Progenitor cell of endocrine pancreas (in vitro differentiated cells): ENCODE data around the gene LDLRAD1. TPM values are rescaled to one million over a fixed set of nuclear protein-coding genes. Genes with fewer than 3 reads are reported as not detected.

Source experiments
- DNase-seq: peaks from one replicate; pipeline ENCODE4 v3.0.0; 2021; ENCODE audit warnings: low spot score; ENCODE audit not compliant: unreplicated experiment
- H3K27ac Mint-ChIP-seq: 2 replicates; pipeline ENCODE4 v1.8.0; 2021; ENCODE audit warnings: mild to moderate bottlenecking, moderate library complexity, mixed read lengths
- H3K27me3 Mint-ChIP-seq: 2 replicates; pipeline ENCODE4 v1.8.0; 2021; ENCODE audit warnings: mixed read lengths
- H3K36me3 Mint-ChIP-seq: 2 replicates; pipeline ENCODE4 v1.8.0; 2022; ENCODE audit warnings: mixed read lengths; ENCODE audit not compliant: insufficient read depth
- H3K4me1 Mint-ChIP-seq: 2 replicates; pipeline ENCODE4 v1.8.0; 2021; ENCODE audit warnings: low read depth, mixed read lengths
- H3K4me3 Mint-ChIP-seq: 2 replicates; pipeline ENCODE4 v1.8.0; 2021; ENCODE audit warnings: low read depth, mild to moderate bottlenecking, moderate library complexity, mixed read lengths
- H3K9me3 Mint-ChIP-seq: 2 replicates; pipeline ENCODE4 v1.8.0; 2021; ENCODE audit warnings: low read depth, mixed read lengths
- total RNA-seq: library from RNA; stranded (reverse); gene quantifications from 2 replicates; pipeline ENCODE4 v1.2.1, GENCODE V29; 2021
- TF ChIP-seq, protein P1 (sequence below): fragments of 200-600 bp; sonication (generic); IDR thresholded peaks from one replicate; pipeline ENCODE4 v1.5.0; 2021; ENCODE audit warnings: antibody characterized with exemption, mild to moderate bottlenecking; ENCODE audit not compliant: unreplicated experiment

LDLRAD1 gene
- total RNA-seq, 1 donor from 2014 or later = 0.84 TPM

DNA sequence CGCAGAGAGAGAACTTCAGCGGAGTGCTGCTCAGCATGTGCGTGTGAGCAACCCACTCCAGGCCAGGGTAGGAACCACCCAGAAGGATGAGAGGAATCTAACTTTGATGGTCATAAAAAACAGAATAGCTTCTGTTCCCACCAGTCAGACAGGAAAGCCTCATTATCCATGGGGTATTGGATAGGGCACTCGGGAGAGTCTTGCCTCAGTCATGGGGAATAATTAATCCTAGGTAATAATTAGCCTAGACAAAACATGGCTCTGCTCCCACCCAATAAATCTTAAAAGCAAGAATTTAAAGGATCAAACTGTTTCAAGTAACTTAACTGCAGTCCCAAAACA is 35.3 kb downstream of the LDLRAD1 start:
- Mint-ChIP-seq H3K4me1 (peaks cover 20% of the 10 kb centered on the region), H3K27ac (peak overlapping the region; percentile 86), H3K9me3 (no peaks in the 10 kb centered on the region), H3K36me3 (no peaks in the 10 kb centered on the region), H3K4me3 (peak overlapping the region; percentile 58), H3K27me3 (peaks cover 3% of the 10 kb centered on the region)
- DNase-seq = no peak
- TF ChIP-seq, protein P1, sequence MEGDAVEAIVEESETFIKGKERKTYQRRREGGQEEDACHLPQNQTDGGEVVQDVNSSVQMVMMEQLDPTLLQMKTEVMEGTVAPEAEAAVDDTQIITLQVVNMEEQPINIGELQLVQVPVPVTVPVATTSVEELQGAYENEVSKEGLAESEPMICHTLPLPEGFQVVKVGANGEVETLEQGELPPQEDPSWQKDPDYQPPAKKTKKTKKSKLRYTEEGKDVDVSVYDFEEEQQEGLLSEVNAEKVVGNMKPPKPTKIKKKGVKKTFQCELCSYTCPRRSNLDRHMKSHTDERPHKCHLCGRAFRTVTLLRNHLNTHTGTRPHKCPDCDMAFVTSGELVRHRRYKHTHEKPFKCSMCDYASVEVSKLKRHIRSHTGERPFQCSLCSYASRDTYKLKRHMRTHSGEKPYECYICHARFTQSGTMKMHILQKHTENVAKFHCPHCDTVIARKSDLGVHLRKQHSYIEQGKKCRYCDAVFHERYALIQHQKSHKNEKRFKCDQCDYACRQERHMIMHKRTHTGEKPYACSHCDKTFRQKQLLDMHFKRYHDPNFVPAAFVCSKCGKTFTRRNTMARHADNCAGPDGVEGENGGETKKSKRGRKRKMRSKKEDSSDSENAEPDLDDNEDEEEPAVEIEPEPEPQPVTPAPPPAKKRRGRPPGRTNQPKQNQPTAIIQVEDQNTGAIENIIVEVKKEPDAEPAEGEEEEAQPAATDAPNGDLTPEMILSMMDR = no peak

DNA sequence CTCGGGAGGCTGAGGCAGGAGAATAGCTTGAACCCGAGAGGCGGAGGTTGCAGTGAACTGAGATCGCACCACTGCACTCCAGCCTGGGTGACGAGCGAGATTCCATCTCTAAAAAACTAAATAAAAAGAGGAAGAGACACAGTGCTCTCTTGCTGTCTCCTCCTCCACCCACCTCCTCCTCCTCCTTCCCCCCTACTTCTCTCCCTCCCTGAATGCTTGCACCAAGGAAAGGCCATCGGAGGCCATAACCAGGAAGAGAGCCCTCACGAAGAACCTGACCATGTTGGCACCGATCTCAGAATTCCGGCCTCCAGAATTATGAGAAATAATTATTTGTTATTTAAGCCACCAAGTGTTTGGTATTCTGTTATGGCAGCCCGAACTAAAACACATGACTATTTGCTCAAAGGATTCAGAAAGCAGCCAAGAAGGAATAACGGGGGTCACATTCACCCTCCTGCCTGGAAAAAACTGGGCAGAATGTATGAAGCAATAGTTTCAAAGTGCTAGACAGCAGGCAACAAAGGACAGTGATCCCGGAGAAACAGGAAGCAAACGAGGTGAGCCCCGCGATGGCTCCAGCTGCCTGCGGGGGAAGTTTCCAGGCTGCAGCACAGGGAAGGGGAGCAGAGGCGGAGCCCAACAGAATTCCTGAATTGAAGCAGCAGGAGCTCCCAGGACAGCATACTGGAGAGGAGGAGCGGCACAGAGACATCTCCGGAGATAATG is 35.8 kb downstream of the LDLRAD1 start:
- DNase-seq = no peak
- TF ChIP-seq, protein P1 = no peak
- H3K36me3 Mint-ChIP-seq = no peaks in the 10 kb centered on the region
- H3K4me3 Mint-ChIP-seq = peak overlapping the region; percentile 58
- peaks cover 20% of the 10 kb centered on the region for H3K4me1 Mint-ChIP-seq
- no peaks in the 10 kb centered on the region for H3K9me3 Mint-ChIP-seq
- peak overlapping the region; percentile 86 for H3K27ac Mint-ChIP-seq
- peaks cover 3% of the 10 kb centered on the region for H3K27me3 Mint-ChIP-seq

DNA sequence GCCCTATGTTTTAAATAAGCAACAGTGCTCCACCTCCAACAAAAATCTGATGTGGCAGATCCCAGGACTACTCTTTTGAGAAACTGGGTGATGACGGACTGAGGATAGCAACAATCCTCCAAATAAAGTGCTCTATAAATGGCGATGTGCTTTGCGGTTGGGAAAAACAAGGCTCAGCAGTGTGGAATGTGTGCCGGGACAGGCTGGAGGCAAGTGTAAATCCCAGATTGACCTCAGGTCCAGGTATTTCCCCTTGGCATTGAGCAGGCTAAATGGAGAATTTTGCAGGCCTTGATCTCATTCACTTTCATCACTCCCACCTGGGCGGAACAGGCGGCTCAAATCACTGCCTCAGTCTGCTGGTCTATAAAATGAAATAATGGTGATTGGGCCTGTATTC is 36.8 kb downstream of the LDLRAD1 start:
- TF ChIP-seq, protein P1 = no peak
- peaks cover 20% of the 10 kb centered on the region for H3K4me1 Mint-ChIP-seq
- H3K4me3 Mint-ChIP-seq = no peak overlapping the region
- H3K27me3 Mint-ChIP-seq = peaks cover 3% of the 10 kb centered on the region
- H3K9me3 Mint-ChIP-seq = no peaks in the 10 kb centered on the region
- H3K27ac Mint-ChIP-seq = no peak overlapping the region
- DNase-seq = no peak
- no peaks in the 10 kb centered on the region for H3K36me3 Mint-ChIP-seq

DNA sequence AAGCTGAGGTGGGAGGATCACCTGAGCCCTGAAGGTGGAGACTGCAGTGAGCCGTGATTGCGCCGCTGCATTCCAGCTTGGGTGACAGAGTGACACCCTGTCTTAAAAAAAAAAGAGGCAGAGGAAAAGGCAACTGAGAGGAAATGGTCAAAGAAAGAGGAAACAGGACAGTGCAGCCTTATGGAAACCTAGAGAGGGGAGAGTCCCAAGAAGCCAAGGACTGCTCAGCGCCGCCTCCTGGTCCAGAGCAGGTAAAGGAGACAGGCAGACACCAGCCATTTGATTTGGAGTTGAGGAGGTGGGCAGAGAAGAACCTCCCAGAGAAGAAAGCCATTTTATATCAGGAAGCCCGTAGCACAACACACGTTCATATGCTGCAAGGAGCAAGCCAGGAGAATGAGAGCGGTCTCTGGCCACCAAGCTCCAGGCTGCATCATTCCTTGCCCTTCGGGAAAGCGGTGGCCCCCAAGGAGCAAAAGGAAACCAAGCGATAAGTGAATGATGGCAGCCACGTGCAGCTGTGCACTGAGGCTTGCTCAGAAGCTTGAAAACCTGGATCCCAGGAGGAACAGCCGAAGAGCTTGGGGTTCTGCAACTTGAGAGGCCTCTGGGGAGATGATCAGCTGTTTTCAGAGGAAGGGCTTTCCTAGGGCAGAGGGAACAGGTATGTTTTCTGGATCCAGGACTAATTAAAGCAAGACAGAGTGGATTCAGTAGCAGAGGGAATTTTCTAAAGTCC is 38.1 kb downstream of the LDLRAD1 start:
- H3K4me3 Mint-ChIP-seq = no peak overlapping the region
- H3K27me3 Mint-ChIP-seq = peaks cover 3% of the 10 kb centered on the region
- peaks cover 6% of the 10 kb centered on the region for H3K36me3 Mint-ChIP-seq
- H3K9me3 Mint-ChIP-seq = no peaks in the 10 kb centered on the region
- TF ChIP-seq, protein P1 = no peak
- DNase-seq = no peak
- H3K4me1 Mint-ChIP-seq = peaks cover 20% of the 10 kb centered on the region
- peak overlapping the region; percentile 68 for H3K27ac Mint-ChIP-seq

DNA sequence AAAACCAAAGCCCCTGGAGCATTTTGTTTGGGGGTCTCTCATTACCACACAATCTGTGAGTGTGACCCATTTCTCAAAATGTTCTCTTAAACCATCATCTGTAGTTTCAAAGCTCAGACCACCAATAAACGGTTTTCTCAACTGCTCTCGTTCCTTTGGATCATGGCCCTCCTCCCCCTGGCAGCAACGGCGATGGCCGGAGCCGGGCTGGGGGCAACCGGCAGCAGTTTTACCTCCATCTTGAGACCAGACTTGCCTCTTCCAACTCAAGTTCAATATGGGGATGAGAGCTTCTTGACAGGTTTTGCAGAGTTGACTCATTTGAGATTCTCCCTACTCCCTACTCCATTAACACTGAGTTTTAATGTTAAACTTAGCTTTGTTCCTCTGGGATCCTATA is 42.1 kb downstream of the LDLRAD1 start:
- Mint-ChIP-seq H3K36me3 (peaks cover 16% of the 10 kb centered on the region), H3K27ac (no peak overlapping the region), H3K4me1 (peaks cover 8% of the 10 kb centered on the region), H3K9me3 (no peaks in the 10 kb centered on the region), H3K4me3 (no peak overlapping the region), H3K27me3 (no peaks in the 10 kb centered on the region)
- no peak for DNase-seq
- TF ChIP-seq, protein P1 = no peak
